Glomerular visceral epithelial cell (primary cell): ENCODE results near the gene MEIS2.

Source experiments
- DNase-seq: peaks from one replicate; pipeline ENCODE4 v3.0.0-alpha.2; 2016; ENCODE audit errors: extremely low spot score

Gene MEIS2

DNA sequence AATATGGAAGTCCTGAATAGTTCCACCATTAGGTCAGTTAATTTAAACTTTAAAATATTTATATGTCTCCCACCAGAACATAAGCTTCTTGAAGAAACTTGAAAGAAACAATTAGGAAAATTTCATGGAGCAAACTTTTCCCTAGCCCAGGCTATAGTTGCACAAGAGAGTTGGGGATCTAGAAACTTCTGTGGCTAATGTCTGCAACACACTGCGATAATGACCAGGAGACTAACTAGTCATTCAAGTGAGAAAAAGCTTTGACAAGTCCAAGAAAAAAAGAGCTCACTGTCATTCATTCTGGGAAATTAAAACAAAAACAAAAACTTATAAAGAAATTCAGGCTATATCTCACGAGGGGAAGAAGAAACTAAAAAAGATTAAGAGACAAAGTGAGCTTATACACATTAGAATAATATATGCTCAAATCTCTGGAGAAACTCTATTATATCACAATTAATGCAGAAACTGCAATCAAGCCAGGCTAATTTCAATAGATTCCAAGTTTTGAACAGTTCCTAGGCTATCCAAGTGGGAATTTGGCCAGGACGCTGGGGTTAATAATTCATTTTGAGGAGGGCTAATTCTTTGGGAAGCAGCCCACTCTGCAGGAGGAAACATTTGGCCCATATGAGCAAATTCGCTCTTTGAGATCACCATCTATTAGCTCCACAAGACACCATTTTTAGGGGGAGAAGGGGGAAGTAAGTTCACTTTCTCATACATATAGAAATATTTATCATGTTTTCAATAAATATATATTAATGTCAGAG, 134.6 kb downstream of the MEIS2 start:
- DNase-seq: peak; percentile 29

DNA sequence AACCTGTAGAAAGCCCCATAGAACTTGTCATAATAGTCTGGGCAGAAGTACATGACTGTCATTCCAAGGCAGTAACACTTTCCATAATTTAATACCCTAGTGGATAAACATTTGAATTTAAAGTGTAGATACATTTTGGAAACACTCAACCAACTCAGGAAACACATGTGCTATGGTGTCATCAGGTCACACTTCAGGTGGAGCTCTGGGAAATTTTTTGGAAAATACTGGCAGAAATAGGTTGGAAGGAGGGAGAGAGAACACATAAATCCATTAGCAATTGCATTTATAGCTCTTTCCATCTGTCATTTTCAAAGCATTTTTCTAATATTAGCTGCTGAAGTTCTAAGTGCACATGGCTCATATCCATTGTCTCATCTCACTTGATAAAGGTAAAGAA, 135.7 kb downstream of the MEIS2 start:
- DNase-seq: no peak

DNA sequence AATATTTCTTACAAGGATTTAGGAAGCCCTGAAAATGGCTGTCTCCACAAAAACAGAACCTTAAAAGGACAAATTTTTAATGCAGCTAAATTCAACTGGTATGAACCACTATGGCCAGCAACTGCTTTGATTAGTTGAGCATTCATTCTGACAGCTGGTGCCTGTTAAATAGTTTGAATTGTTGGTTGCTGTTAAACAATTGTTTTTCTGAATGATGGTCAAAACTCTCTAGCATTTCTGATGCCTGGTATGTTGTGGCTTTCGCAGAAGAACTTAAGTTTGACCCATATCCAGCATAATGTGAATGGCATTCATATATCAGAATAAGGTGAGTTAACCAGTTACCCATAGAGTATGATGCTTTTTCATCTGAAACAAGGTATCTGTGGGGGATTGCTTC, 138.4 kb downstream of the MEIS2 start:
- peak; percentile 8 for DNase-seq

DNA sequence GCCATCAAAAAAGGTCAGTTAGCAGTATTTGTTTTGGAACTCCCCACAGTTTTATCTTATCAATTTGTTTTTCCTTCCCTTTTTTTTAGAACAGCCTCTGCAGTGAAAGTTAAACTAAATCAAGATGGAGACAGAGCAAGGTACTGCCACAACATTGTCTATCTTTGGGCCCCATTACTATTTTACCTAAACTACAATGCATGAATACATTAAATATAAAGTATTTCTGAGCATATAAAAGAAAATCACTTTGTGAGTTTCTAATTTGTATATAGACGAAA, 139.5 kb downstream of the MEIS2 start:
- no peak for DNase-seq

DNA sequence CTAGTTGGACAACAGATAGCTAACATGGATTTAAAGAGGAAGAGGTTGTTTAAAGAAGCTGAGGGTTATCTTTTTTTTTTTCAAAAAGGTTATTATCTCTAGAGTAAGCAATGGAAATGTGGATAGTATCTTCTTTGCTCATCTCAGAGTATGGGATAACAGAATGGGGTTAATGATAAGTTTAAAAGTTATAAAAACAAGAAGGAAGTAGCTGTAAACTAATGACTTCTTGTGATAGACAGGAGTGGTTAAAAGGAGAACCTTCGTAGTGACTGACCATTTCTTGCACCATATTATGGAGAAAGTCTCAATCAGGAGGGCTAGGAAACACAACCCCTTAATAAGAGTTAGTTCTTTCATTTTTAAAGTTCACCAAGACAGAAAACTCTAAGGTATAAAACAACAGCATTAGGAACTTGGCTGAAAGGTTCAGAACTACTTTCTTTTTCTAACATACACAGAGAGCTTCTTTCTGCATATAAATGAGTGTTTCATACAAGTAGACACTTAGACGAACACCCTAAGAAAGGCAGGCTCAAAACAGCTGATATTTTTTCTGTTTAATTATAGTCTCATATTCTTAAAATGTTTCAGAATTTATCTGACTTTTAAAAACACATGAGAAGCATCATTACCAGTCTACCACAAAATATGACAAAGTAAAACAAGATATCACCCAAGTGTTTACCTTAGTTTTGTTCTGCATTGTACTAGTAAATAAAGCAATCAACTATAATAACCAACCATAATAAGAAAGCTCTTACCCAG, 140.0 kb downstream of the MEIS2 start:
- DNase-seq: no peak

DNA sequence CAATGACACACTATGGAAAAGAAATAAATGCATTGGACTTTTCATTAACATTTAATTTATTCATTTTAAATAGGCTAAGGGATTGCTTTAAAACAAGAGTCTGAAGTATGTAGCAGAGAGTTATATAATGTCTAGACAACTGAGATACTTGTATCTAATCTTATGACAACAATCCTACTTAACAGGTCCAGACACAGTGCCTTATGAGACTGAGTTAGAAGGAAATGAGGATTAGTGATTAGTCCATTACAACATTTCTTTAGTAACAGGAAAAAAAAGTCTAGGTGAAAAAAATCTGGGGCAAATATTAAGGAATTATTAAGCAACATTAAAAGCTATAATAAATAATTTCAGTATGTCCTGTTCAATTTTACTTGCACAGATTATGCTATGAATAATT, 140.6 kb downstream of the MEIS2 start:
- no peak for DNase-seq

DNA sequence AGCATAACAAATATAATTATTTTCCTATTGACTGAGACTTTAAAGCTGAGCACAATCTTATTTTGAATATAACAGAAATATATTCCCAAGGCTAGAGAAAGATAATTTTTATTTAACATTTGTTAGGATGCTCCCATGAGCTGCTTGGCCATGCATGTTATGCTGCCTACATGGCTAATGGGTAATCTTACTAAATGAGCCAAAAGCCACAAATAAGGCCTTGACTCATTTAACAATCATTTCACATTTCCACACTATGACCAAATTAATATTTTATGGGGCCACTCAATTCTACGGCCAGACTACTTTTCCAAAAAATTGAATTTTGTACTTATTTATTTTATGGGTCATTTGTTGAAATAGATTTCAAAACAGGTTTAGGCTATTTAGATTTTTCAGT, 141.7 kb downstream of the MEIS2 start:
- DNase-seq: peak; percentile 24

DNA sequence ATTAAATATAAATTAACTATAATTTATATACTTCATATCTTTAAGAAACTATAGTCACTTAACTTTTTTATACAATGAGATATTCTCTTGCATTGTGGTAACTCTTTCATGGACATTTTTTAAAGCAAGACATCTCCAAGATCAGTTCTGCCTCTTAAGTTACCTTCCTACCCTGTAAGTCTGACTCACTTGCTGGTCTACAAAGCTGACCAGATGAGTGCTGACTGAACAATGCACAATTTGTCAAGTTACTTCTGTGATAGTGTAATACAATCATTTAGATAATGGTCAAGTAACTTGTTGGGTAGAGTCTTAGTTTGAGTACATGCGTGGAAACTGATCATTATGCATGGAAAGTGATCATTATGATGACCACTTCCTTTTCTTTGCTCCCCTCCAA, 145.9 kb downstream of the MEIS2 start:
- DNase-seq: no peak

DNA sequence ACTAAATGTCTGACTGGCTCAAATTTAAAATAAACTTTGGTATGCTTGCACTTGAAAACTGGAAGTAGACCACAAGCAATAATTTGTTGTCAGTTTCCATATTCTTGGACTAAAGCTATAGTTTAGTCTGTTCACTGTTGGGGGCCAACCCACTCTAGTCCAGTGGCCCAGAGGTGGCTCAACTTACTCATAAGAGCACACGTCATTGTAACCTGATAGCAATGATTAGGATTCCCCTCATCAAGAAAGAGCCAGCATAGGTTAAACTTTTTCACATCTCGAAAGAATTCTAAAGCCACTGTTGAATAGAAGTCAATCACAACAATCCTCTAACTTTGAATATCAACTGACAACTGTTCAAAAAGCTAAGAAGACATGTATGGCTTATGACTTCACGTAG, 147.0 kb downstream of the MEIS2 start:
- DNase-seq: no peak

DNA sequence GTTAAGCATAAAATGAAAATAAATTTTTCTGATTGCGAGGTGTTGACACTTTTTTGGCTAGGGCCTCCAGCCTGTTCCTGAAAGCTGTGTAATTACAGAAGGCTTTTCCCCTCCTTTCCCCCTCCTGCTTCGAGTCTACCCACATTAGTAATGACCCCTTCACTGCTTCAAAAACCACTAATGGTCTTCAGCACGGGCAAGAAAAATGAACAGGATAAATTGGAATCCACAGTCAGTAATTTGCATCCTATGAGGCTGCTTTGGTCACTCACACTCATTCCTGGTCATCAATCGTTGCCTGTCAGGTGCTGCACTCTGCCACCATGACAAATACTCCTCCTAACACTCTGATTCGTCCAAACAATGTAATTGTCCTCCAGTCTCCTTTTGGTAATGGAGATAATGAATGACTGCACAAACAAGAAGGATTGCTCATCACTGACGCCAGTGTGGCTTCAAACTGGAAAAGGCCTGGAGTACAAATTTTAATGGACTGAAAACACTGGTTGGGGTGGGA, 148.6 kb downstream of the MEIS2 start:
- peak; percentile 77 for DNase-seq

DNA sequence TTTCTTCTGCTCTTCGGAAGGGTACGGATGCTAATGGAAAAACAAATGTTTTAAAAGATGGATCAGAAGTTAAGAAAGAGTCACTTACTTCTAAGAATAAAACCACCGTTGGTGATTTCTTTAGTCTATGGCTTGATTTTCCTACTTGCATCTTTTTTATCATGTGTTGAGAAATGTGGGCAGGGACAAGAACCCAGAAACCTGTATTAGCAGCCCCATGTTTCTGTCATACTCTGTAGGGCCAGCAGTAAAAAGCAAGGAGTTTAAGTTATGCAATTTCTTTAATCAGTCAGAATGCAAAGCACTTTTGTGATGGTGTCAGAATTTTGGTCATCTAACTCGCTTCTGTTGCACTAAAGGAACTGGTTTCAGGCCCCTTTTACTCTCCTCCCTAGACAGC, 150.0 kb downstream of the MEIS2 start:
- DNase-seq: no peak

- no peak for DNase-seq
These were observed 151.4 kb downstream of the MEIS2 start for GRCh38 chr15:36948982-36949381.

DNA sequence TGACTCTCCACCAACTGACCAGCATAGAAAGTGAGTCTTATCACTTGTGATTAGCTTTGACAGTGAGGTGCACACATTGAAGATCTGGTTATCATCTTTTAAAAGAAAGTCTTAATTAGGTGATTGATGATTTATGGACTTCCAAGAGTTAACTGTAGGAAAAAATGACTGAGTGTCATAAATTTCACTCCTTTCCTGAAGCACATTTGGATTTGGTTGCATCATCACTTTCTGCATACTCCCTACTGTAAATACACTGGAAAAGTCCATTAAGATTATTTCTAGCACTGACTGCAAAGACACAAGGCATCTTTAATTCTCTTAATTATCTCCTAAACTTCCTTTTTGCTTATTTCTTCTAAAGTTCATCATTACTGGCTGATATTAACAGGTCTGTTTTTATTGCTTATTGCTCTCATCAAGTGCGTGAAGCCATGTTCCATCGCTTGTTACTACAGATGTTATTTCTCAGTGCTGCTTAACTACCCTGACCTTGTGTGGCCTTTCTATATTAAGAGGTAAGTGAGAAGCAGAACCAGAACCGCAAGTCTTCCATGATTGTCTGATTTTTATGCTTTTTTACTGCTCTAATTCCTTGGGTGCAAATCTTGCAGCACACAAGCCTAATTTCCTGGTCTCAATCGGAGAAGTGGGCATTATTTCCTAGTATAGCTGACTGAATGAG, 153.2 kb downstream of the MEIS2 start:
- no peak for DNase-seq

DNA sequence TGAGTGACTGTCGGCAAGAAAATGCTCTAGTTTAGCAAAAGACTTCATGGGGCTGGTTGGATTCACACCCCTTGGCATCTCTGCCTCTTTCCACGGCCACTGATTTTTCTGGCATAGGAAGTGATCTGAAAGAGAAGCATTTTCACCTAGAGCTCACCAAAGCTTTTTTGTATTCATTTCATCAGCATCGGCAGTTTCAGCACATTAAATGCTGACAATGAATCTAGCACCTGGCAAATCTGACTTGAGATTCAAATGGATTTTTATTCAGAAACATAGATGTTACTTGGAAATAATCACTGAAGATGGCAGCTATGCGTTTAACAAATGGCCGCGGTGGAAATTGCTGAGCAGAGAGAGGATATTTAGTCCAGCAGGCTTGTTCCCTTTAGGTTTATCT, 155.9 kb downstream of the MEIS2 start:
- no peak for DNase-seq

- no peak for DNase-seq
These were observed 156.6 kb downstream of the MEIS2 start for GRCh38 chr15:36943508-36944361.

GRCh38 chr15:36942248-36942827, 158.0 kb downstream of the MEIS2 start:
- no peak for DNase-seq

DNA sequence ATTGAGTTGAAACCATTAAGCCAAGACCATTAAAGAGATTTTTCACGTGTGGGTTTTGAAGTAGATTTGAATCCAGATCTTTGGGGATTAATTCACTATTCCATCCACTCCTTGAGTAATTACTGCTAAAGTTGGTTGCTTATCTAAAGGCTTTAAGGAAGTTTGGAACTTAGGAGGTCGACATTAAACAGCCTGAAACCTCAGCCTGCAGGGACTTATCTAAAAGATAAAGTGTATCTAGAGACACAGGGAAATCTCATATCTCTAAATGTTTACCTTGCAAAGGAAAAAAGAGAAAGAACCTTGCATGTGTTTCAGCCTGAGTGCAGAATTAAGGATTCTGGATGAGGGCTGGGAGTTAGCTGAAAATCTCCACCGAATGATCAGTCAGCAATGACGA, 158.6 kb downstream of the MEIS2 start:
- no peak for DNase-seq

DNA sequence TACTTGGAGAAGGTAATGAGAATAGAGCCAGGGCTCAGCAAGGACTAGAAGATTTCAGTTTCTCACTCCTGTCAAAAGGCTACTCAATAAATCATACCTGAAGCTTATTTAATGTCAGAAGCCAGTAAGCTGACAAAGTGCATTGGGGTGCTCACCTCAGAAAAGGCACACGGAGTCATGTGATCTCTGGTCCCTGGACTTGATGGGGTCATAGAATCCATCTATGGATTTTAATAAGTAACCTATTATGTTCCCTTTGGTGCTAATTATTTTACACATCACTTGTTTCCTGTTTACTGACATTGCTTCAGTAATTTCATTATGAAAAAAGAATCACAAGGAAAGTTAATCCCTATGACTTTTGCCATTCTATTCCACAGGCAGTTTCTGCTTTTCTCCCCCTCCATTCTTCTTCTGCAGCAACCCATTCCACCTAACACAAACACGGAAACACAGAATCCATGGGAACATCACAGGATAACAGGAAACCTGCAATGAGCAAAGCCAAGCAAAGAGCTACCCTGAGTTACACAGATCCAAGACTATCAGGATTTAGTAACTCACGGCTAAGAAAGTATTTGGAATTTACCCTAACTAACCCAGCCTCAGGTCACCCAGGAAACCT, 159.6 kb downstream of the MEIS2 start:
- DNase-seq: no peak

DNA sequence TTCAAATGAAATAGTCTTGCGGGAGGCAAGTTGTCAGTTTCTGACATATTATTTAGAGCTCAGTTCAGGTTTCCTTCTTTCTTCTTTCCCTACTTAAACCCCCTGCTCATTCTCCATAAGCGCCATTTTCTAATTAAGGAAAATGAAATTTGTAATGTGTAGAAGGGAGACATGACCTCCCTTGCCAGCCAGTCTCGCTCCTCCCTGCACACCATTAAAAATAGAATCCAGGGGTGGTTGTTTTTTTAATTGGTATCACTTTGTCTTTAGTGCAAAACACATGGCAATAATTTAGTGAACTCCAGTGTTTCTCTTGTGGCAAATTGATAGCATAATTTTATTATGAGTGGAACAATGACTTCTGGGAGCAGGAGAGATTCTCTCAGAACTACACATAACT, 160.1 kb downstream of the MEIS2 start:
- no peak for DNase-seq

DNA sequence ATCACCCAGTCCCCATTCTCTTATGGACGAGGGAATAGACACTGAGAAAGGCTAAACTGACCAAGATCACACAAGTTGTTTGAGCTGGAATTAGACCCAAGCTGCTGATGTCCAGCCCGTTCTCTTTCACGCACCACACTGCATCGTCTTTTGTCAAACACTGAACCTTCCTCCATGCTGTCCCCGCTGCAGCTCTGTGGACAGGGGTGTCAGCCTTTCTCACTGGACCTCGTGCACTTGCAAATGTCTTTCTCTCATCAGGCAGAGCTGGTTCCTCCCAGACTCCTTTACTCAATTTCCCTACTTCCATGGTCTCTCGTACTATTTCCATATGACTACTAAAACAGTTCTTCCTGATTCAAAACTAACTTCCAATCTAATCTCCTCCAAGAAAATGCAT, 161.6 kb downstream of the MEIS2 start:
- DNase-seq: no peak

DNA sequence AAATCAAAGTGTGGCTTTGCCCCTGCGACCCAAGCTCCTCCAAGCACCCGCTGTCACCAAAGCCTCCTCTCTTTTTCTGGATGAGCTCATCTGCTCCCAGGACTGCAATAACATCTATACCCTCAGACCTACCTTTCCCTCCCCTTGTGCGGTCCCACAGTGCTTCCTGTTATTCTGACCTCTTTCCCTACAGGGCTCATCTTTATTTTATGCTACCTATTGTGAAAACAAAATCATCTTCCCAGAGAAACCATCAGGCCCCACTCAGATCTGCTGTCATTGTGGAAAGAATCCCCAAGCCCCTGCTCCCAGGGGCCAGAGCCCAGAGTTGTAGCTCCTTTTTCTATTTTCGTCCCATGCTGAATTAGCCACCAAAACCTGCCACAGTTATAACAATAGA, 162.2 kb downstream of the MEIS2 start:
- DNase-seq: no peak
